ENCODE measurements around the gene SETD7. TPM values are rescaled to one million over a fixed set of nuclear protein-coding genes. Genes with fewer than 3 reads are reported as not detected.

The SETD7 gene
- polyA plus RNA-seq, 4 donors: 2.7 to 17.1 (median 3.4) TPM

DNA sequence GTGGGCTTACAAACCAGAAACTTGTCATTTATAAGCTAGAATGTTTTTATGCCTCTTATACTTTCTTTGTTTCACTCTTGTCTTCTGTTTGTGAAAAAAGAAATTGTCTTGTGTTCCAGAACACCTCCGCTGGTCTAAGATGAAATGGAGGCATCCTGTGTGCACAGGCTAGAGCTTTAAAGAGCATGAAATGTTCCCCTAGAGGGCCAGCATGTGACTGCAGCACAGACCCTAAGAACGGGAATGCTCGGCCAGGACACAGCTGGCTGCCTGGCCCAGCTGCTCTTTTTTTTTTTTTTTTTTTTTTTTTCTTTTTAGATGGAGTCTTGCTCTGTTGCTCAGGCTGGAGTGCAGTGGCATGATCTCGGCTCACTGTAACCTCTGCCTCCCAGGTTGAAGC lies 33.6 kb downstream of the SETD7 start:
- DNase-seq: no peak
- H3K27ac ChIP-seq (ENCODE audit: low read depth in 1 of 3, low read length in 2 of 3): no peak overlapping the region
- no peaks in the 10 kb centered on the region for H3K9me3 ChIP-seq (ENCODE audit: control insufficient read depth in 2 of 2, insufficient read depth in 1 of 2, low read depth in 1 of 2, low read length in 1 of 2)
- H3K4me1 ChIP-seq (ENCODE audit: control insufficient read depth in 3 of 3, insufficient read depth in 2 of 3, low read depth in 1 of 3, low read length in 2 of 3): peaks cover 0 to 2% (median 0%) of the 10 kb centered on the region in 3 donors
- FAIRE-seq: no peak
- H3K27me3 ChIP-seq (ENCODE audit: control insufficient read depth in 3 of 3, insufficient read depth in 3 of 3, low read length in 3 of 3): no peaks in the 10 kb centered on the region
- no peak overlapping the region for H3K4me3 ChIP-seq (ENCODE audit: low read depth in 1 of 3, low read length in 3 of 3)
- 76 to 94% (median 78%) methylated on average over 4 of the region's 4 CpGs for WGBS, 3 donors
- H3K36me3 ChIP-seq (ENCODE audit: control insufficient read depth in 3 of 3, insufficient read depth in 2 of 3, low read depth in 1 of 3, low read length in 3 of 3): peaks cover 0 to 14% (median 7%) of the 10 kb centered on the region in 3 donors

DNA sequence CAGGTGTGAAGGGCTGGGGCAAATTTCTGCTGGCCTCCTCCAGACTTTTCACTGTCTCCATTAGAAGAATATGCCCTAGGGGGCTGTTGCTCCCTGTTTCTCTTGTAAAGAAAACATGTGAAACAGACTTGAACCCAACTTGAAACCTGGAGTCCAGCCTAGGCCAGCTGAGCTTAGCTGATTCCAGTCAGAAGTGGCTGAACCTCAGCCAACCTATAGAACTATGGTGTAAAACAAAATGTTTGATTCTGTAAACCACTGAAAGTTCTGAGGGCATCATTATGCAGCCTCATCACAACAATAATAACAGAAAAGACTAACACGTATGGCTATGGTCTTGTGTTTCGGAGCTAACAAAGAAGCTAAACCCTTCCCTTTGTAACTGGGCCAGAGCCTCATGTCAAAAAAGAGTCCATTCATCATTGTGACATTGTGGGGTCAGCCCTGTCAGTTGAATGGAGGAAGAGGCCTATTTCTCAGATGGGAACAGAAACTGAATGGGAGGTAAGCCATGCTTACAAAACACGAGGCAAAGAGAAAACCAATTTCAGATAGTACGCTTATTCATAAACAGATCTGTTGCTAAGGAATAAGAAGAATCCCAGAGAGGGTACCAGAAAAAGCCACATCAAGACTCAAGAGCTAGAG lies 34.1 kb downstream of the SETD7 start:
- no peak overlapping the region for H3K27ac ChIP-seq (ENCODE audit: low read depth in 1 of 3, low read length in 2 of 3)
- H3K4me1 ChIP-seq (ENCODE audit: control insufficient read depth in 3 of 3, insufficient read depth in 2 of 3, low read depth in 1 of 3, low read length in 2 of 3): peaks cover 0 to 2% (median 0%) of the 10 kb centered on the region in 3 donors
- no peak for FAIRE-seq
- H3K9me3 ChIP-seq (ENCODE audit: control insufficient read depth in 2 of 2, insufficient read depth in 1 of 2, low read depth in 1 of 2, low read length in 1 of 2): no peaks in the 10 kb centered on the region
- no peak overlapping the region for H3K4me3 ChIP-seq (ENCODE audit: low read depth in 1 of 3, low read length in 3 of 3)
- WGBS, 3 donors: 78 to 91% (median 80%) methylated on average over 4 of the region's 4 CpGs
- no peak for DNase-seq
- H3K36me3 ChIP-seq (ENCODE audit: control insufficient read depth in 3 of 3, insufficient read depth in 2 of 3, low read depth in 1 of 3, low read length in 3 of 3): peaks cover 0 to 14% (median 7%) of the 10 kb centered on the region in 3 donors
- H3K27me3 ChIP-seq (ENCODE audit: control insufficient read depth in 3 of 3, insufficient read depth in 3 of 3, low read length in 3 of 3): no peaks in the 10 kb centered on the region

DNA sequence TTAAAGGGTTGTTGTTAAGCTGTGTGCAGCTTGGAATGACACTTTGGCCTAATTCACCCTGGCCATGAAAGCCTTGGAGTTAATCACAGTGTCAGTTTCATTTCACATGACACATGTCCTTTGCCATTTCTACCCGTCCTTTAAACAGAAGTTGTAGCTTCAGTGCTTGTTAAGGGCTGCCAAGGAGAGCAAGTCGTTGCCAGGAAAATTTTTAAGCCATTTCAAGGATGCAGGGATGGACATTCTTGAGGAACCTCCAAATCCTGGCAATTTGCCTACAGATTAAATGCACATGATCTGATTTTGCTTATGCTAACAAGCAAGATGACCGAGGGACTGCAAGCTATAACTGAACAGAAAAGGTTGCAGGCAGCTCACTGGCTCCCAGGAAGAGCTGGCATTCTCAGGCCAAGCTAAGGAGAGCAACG lies 40.5 kb downstream of the SETD7 start:
- WGBS, 3 donors: 62 to 72% (median 69%) methylated on average over 4 of the region's 4 CpGs
- Histone ChIP-seq H3K4me3 (ENCODE audit: low read depth in 1 of 3, low read length in 3 of 3) (no peak overlapping the region), H3K27me3 (ENCODE audit: control insufficient read depth in 3 of 3, insufficient read depth in 3 of 3, low read length in 3 of 3) (no peaks in the 10 kb centered on the region), H3K9me3 (ENCODE audit: control insufficient read depth in 2 of 2, insufficient read depth in 1 of 2, low read depth in 1 of 2, low read length in 1 of 2) (no peaks in the 10 kb centered on the region), H3K36me3 (ENCODE audit: control insufficient read depth in 3 of 3, insufficient read depth in 2 of 3, low read depth in 1 of 3, low read length in 3 of 3) (peaks cover 6 to 10% (median 10%) of the 10 kb centered on the region in 3 donors), H3K27ac (ENCODE audit: low read depth in 1 of 3, low read length in 2 of 3) (no peak overlapping the region), H3K4me1 (ENCODE audit: control insufficient read depth in 3 of 3, insufficient read depth in 2 of 3, low read depth in 1 of 3, low read length in 2 of 3) (no peaks in the 10 kb centered on the region)
- FAIRE-seq: no peak
- no peak for DNase-seq

DNA sequence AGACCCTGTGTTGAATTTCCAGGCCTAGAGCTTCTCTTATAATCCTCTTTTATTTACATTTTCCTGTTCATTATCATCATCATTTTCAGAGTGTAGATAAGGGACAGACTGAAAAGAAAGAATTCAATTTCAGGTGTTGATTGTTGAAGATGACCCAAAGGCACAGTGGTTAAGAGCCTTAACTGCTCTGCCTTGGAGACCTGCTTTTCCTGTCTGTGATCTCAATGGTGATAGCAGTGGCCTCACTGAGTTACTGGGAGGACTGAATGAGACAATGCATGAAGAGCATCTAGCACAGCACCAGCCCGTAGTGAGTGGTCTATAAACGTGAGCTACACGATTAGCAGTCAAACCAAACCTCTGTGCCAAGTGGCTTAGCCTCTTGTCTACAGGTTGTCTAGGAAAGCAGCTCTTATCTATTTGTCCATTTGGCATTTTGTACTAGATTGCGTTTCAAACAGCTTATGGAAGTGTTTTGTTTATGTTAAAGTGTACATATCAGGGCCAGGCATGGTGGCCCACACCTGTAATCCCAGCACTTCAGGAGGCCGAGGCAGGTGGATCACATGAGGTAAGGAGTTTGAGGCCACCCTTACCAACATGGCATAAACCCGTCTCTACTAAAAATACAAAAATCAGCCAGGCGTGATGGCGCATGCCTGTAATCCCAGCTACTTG lies 41.5 kb downstream of the SETD7 start:
- H3K4me1 ChIP-seq (ENCODE audit: control insufficient read depth in 3 of 3, insufficient read depth in 2 of 3, low read depth in 1 of 3, low read length in 2 of 3): no peaks in the 10 kb centered on the region
- DNase-seq (no peak), FAIRE-seq (no peak)
- no peaks in the 10 kb centered on the region for H3K27me3 ChIP-seq (ENCODE audit: control insufficient read depth in 3 of 3, insufficient read depth in 3 of 3, low read length in 3 of 3)
- H3K27ac ChIP-seq (ENCODE audit: low read depth in 1 of 3, low read length in 2 of 3): no peak overlapping the region
- H3K9me3 ChIP-seq (ENCODE audit: control insufficient read depth in 2 of 2, insufficient read depth in 1 of 2, low read depth in 1 of 2, low read length in 1 of 2): no peaks in the 10 kb centered on the region
- H3K4me3 ChIP-seq (ENCODE audit: low read depth in 1 of 3, low read length in 3 of 3): no peak overlapping the region
- peaks cover 6 to 10% (median 8%) of the 10 kb centered on the region in 3 donors for H3K36me3 ChIP-seq (ENCODE audit: control insufficient read depth in 3 of 3, insufficient read depth in 2 of 3, low read depth in 1 of 3, low read length in 3 of 3)
- 94 to 96% (median 94%) methylated on average over 8 of the region's 8 CpGs for WGBS, 3 donors

DNA sequence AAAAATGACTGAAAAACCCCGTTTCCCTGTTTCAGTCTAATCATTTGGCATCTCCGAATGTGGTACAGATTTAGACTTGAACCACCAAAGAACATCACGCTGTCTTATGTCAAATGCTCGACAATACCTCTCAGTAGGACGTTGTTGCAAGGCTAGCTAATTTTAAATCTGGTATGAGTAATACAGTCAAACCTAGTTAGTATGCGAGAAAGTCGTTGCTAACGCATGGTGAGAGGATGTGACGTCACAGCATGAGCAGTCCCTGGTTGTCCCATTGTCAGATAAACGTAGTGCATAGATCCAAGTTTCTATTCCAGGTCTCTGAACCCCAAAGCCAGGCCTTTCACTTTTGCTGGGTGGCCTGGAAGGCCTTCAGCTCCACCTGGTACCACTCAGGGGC lies 44.7 kb downstream of the SETD7 start:
- DNase-seq: no peak
- Histone ChIP-seq H3K4me3 (ENCODE audit: low read depth in 1 of 3, low read length in 3 of 3) (no peak overlapping the region), H3K27me3 (ENCODE audit: control insufficient read depth in 3 of 3, insufficient read depth in 3 of 3, low read length in 3 of 3) (no peaks in the 10 kb centered on the region), H3K36me3 (ENCODE audit: control insufficient read depth in 3 of 3, insufficient read depth in 2 of 3, low read depth in 1 of 3, low read length in 3 of 3) (peaks cover 5 to 10% (median 8%) of the 10 kb centered on the region in 3 donors), H3K27ac (ENCODE audit: low read depth in 1 of 3, low read length in 2 of 3) (no peak overlapping the region), H3K9me3 (ENCODE audit: control insufficient read depth in 2 of 2, insufficient read depth in 1 of 2, low read depth in 1 of 2, low read length in 1 of 2) (no peaks in the 10 kb centered on the region), H3K4me1 (ENCODE audit: control insufficient read depth in 3 of 3, insufficient read depth in 2 of 3, low read depth in 1 of 3, low read length in 2 of 3) (no peaks in the 10 kb centered on the region)
- 84 to 90% (median 86%) methylated on average over 10 of the region's 10 CpGs for WGBS, 3 donors
- FAIRE-seq: no peak

DNA sequence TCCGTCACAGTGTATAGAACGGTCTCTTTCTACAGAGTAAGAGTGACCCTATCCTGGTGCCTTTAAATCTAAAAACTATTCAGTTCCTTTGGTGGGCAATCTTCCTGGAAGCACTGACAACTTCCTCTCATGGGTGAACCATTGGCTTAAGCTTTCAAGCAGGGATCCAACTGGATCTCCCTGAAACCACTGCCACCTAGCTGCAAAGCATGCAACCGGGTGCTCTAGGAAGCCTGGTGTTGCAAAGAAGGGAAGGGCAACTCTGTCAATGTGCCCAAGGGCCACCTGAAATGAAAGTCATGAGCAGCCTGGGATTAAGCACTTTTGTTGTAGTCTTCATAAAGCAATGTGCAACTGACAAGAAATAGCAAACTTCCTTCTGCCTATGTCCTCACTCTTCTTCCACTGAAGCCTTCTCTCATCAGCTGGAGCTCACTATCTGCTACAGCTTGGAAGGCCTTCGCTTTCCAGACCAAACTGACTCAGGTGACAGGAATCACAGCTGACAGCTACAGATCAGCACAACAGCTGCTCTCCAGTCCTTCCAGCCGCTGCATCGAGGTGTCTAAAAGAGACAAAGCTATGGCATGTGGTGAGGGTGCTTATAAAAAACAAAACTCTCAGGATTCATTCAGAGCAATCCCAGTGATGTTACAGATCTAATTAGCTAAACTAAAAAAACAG lies 46.1 kb downstream of the SETD7 start:
- no peaks in the 10 kb centered on the region for H3K9me3 ChIP-seq (ENCODE audit: control insufficient read depth in 2 of 2, insufficient read depth in 1 of 2, low read depth in 1 of 2, low read length in 1 of 2)
- peaks cover 5 to 10% (median 8%) of the 10 kb centered on the region in 3 donors for H3K36me3 ChIP-seq (ENCODE audit: control insufficient read depth in 3 of 3, insufficient read depth in 2 of 3, low read depth in 1 of 3, low read length in 3 of 3)
- H3K27me3 ChIP-seq (ENCODE audit: control insufficient read depth in 3 of 3, insufficient read depth in 3 of 3, low read length in 3 of 3): no peaks in the 10 kb centered on the region
- no peak overlapping the region for H3K27ac ChIP-seq (ENCODE audit: low read depth in 1 of 3, low read length in 2 of 3)
- H3K4me1 ChIP-seq (ENCODE audit: control insufficient read depth in 3 of 3, insufficient read depth in 2 of 3, low read depth in 1 of 3, low read length in 2 of 3): no peaks in the 10 kb centered on the region
- H3K4me3 ChIP-seq (ENCODE audit: low read depth in 1 of 3, low read length in 3 of 3): no peak overlapping the region
- WGBS, 3 donors: 82 to 85% (median 82%) methylated on average over 6 of the region's 6 CpGs
- DNase-seq (peak; percentile 47 to 56), FAIRE-seq (no peak)

DNA sequence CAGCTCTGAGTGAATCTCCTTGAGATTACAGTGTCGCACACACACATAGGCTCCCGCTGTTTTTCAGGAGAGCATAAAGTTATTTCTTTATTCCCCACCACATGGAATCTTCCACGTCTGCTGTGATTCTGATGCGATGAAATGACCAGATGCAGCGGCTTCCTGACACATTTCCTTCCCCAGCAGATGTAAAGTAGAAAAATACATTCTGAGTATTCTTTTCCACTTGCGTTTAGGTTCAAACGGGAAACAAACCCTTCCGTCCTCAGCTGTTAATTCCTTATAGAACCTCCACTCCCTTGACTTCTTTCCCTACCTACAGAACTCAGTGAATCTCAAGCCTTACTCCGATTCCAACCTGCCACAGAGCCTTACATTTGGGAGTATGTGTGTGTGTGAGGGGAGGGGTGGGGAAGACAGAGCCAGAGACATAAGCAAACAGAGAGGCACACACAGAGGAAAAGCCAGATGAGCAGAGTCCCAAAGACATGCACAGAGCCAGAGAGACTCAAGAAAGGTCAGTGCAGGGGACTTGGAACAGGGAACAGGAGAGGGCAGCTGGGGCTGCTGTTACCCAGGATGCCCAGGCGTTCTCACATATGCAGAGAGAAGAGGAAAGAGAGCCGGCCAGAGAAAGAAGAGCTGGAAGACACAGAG lies 47.3 kb downstream of the SETD7 start:
- H3K4me1 ChIP-seq (ENCODE audit: control insufficient read depth in 3 of 3, insufficient read depth in 2 of 3, low read depth in 1 of 3, low read length in 2 of 3): no peaks in the 10 kb centered on the region
- H3K27me3 ChIP-seq (ENCODE audit: control insufficient read depth in 3 of 3, insufficient read depth in 3 of 3, low read length in 3 of 3): no peaks in the 10 kb centered on the region
- no peaks in the 10 kb centered on the region for H3K9me3 ChIP-seq (ENCODE audit: control insufficient read depth in 2 of 2, insufficient read depth in 1 of 2, low read depth in 1 of 2, low read length in 1 of 2)
- 87 to 97% (median 92%) methylated on average over 11 of the region's 11 CpGs for WGBS, 3 donors
- H3K27ac ChIP-seq (ENCODE audit: low read depth in 1 of 3, low read length in 2 of 3): no peak overlapping the region
- no peak for FAIRE-seq
- DNase-seq: no peak
- peaks cover 5 to 8% (median 6%) of the 10 kb centered on the region in 3 donors for H3K36me3 ChIP-seq (ENCODE audit: control insufficient read depth in 3 of 3, insufficient read depth in 2 of 3, low read depth in 1 of 3, low read length in 3 of 3)
- no peak overlapping the region for H3K4me3 ChIP-seq (ENCODE audit: low read depth in 1 of 3, low read length in 3 of 3)

DNA sequence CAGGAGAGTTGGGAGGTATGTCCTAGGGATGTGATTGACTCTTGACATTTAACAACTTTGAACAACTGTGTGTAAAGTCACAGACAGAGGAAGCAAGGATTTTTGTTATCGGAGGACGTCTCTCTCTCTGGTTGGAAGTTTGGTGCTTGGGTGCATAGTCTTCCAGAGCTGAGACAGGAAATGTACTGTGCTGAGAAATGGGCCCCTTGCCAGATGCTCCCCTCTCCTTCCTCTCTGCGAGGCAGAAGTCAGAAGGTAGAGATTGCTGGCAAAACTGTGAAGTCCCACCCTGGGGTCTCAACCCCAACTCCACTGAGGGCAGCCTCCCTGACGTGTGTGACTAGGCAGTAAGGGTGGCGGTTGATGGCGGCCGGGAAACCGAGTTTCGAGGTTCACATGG lies 49.2 kb downstream of the SETD7 start:
- Histone ChIP-seq H3K27ac (ENCODE audit: low read depth in 1 of 3, low read length in 2 of 3) (no peak overlapping the region), H3K36me3 (ENCODE audit: control insufficient read depth in 3 of 3, insufficient read depth in 2 of 3, low read depth in 1 of 3, low read length in 3 of 3) (peaks cover 4 to 8% (median 5%) of the 10 kb centered on the region in 3 donors), H3K4me3 (ENCODE audit: low read depth in 1 of 3, low read length in 3 of 3) (no peak overlapping the region), H3K27me3 (ENCODE audit: control insufficient read depth in 3 of 3, insufficient read depth in 3 of 3, low read length in 3 of 3) (no peaks in the 10 kb centered on the region), H3K9me3 (ENCODE audit: control insufficient read depth in 2 of 2, insufficient read depth in 1 of 2, low read depth in 1 of 2, low read length in 1 of 2) (no peaks in the 10 kb centered on the region), H3K4me1 (ENCODE audit: control insufficient read depth in 3 of 3, insufficient read depth in 2 of 3, low read depth in 1 of 3, low read length in 2 of 3) (no peaks in the 10 kb centered on the region)
- WGBS, 3 donors: 88 to 94% (median 93%) methylated on average over 8 to 9 of the region's 9 CpGs
- FAIRE-seq (no peak), DNase-seq (no peak)
